HG03064 (cell line): Measurements from ENCODE around the gene MGP.

Experiments
- ATAC-seq: cut with Tn5 transposase; IDR thresholded peaks from one replicate; pipeline ENCODE4 v1.9.1; 2021; ENCODE audit warnings: low read depth; ENCODE audit not compliant: unreplicated experiment

MGP gene

DNA sequence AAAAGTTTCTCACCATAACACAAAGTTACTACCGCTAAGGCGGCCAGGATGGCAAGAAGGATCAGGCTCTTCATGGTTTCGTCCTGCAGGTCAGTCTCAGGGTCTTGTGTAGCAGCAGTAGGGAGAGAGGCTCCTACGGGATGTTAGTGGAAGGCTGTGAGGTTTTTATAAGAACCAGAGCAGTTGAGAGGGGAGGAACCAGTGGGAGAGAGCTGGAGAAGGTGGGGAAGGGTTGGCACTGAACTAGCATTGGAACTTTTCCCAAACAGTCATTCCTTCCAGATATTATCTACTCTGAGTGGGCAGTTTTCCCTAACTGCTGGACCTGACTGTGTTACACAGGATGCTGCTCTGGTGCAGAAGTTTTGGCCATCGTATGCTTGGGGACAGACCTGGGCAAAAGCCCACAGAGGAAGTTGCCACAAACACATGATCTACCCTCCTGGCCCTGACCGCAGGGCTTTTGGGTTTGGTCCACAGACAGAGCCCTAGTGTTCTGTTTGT lies at the start of gene MGP:
TSS of gene MGP (minus strand) at position 137 of the 504 bp plus-strand sequence. CDS start at position 74, 63 bp downstream.
- no peak for ATAC-seq

DNA sequence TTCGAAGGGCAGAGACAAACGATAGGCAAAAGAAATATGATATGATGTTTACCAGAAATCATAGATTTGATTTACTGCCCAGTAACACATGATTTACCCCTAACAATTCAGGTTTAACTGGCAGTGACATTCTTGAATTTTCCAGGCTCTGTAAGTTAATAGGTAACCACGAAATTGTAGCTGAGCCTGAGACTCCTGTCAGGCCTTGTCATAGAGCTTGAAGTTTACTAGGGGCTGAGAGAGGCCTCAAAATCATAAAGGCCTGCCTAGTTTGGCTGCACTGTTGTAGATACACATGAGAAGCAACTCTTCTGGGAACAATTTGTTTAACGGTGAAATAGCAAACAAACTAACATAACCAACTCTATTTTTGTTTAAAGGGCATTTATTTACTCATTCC lies 49.4 kb upstream of the MGP start:
- no peak for ATAC-seq

DNA sequence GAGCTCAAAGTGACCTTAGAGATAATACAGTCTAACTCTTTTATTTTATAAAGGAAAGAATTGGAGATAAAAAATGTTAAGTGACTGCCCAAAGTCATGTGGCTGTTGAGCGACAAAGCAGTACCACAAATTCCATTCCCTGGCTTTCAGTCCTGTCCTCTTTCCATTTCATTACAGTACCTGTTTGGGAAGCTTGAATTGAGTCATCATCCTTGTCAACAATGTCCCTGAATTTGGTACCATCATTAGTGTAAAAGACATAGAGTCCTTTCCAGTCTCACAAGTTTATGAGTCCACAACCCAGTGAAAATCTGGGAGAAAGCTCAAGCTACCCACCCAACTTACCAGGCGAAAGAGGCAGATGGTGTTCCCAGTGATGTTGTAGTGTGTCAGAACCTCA lies 48.9 kb upstream of the MGP start:
- ATAC-seq: no peak

DNA sequence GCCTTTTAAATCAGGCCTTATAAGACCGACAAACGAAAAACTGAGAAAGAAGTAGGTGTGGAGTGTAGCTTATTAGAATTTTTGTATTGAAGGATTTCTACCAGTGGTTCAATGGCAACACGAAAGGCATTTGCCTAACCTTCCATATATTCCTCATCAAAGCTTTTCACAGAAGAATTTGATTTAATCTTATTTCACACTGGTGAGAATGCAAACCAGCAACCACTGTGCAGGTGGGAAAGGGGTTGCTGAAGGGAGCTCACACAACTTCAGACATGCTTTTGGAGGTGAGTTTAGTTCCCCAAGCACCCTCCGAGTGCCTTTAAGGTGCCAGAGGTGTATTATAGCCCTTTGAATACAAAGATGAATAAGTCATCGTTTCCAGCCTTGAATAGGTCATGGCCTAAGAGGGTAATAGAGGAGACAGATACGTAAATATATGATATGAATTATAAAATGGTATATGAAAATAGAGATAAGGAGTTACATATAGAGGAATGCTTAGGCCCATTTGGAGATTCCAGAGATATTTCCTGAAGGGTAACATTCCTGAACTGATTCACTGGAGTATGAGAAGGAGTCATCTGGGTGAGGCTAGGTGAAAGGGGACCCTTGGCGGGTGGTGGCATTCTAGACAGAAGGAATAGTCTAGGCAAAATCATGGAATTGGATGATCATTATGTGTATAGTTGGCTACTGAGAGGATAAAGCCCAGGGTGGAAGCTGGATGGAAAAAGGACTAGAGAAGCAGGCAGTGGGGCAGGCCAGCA lies 46.3 kb upstream of the MGP start:
- no peak for ATAC-seq

DNA sequence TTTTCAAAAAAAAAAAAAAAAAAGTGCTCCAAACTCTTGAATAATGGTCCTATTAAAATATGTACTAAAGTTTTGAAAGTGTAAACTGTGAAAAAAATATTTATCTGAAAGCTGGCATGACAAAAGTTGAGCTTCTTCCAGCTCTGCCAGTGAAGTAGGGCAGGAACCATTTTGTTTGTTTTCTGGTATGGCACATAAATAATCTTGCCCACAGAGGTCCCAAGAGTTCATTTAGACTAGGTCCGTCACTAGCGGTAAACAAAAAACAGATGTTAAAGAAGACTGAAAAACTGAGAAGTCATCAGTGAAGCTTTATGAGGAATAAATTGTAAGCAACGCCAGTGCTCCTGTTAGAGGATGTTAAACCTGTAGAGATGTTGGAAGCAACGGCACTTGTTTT lies 45.7 kb upstream of the MGP start:
- ATAC-seq: no peak

DNA sequence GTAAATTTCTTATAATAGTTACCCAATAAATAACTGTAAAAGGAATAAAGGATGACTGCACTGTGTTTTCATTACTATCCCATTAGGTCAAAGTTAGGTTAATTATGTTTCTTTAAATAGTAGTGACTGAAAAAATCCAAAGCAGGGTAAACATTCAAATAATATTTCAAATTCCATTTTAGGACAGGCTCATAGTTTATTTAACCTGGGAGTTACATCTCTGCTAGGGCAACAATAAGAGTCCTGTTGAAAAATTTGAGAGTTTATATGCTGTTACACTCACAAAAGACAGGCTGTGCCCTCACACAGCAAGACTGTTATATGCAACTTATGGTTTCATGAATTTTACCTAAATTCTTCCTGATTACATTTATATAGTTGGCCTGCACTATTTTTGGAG lies 44.6 kb upstream of the MGP start:
- no peak for ATAC-seq

DNA sequence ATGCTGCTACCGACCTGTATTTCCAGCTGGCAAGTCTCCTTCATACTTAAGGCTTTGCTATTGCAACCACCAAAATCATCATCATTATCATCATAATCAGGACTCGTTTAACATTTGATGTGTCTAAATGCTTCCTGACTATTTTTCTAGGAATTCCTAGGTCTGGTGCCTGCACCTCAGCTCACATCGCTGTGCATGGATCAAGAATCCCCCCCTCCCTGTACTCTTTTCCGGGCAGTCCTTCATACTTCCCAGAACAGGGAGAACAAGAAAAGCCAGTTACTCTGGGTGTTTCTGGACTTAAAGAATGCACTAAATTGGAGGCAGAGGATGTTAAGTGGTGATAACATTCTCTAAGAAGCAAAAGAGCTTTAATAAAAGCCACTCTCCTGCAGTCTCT lies 43.3 kb upstream of the MGP start:
- no peak for ATAC-seq

DNA sequence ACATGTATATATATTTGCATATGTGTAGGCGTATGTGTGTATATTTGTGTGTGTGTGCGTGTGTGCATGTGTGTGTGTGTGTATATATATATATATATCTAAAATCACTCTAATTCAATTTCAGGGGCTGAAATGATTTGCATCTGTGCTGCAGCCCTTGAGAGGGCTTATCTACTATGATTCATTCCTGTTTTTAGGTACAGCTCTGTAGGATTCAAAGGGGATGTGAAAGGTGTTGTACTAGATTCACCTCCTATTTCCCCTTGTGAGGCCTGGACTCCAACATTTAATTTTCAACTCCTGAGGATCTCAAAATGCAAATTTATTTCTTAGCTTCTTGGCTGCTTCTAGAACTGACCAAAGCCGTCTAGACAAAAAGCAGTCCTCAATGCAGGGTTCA lies 41.6 kb upstream of the MGP start:
- ATAC-seq: no peak

DNA sequence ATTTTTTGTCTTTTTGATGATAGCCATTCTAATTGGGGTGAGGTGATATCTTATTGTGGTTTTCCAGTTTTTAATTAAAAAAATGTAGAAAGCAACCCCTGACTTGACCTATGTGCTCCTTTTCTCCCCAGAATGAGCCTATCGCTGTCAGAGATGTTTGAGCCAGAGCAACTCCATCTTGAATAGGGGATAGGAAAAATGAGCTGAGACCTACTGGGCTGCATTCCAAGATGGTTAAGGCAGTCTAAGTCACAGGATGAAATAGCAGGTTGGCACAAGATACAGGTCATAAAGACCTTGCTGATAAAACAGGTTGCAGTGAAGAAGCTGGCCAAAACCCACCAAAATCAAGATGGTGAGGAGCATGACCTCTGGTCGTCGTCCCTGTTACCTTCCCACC lies 38.9 kb upstream of the MGP start:
- no peak for ATAC-seq

DNA sequence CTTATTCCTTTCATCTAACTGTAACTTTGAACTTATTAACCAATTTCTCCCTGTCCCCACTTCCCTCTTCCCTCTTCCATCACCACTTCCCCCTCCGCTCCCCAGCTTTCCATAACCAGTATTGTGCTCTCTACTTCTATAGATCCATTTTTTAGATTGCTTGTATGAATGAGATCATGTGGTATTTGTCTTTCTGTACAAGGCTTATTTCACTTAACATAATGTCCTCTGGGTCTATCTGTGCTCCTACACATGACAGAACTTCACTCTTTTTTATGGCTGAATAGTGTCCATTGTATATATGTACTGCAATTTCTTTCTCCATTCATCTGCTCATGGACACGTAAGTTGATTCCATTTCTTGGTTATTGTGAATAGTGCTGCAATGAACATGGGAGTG lies 38.3 kb upstream of the MGP start:
- ATAC-seq: no peak

DNA sequence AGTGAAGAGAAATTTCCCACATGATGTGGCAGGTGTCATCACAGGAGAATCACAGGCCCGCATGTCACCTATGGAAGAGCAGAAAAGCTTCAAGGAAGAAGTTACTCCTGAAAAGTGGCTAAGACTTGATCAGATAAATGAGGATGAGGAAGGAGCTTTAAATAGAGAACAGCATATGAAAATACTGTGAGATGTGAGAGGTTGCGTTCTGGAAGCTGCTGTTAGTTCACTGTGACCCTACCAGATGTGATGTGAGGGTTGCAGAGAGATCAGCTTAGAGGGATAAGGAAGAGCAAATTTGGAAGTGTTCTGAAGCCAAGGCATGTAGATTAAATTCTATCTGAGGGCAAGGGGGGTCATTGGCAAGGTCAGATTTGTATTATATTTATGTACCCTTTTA lies 35.6 kb upstream of the MGP start:
- no peak for ATAC-seq

DNA sequence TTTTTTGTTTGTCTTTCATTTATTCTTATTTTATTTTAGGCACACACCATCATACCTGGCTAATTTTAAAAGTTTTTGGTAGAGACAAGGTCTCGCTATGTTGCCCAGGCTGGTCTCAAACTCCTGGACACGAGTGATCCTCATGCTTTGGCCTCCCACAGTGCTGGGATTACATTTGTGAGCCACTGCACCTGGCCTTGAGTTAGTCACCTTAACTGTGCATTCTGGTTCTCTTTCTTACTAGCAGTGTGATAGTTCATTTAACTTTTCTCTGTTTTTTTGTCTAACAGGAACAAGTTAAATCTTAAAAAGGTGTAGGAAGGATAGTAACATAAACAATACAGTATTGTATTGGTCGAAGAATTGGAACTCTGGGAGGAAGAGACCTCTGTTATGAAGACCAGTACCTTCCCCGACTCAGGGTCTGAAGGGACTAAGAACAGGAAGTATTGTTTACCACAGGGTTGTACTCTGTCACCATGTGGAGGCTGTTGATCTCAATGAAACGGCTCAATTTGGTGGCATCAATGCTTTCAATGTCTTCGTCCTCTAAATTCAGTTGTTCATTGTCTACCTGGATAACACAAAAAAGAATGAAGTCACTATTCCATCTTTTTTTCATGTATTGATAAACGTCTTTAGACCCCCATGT lies 34.9 kb upstream of the MGP start:
- ATAC-seq: no peak

DNA sequence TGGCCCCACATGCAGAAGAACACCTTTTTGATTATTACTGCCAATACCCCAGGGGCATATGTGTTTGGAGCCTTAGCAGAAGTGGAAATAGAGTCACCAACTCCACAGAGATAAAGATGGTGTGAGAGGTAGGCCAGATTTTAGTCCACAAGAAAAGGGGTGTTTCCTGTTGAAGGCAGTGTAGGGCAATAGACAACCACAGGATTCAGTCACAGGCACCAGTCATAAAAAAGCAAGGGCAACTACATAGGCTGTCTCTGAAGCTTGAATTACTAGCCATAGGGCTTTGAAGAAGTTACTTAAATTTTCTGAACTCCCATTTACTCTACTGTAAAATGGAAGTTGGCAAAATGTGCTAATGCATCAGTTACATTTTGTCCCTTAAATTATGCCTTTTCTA lies 33.8 kb upstream of the MGP start:
- ATAC-seq: no peak

DNA sequence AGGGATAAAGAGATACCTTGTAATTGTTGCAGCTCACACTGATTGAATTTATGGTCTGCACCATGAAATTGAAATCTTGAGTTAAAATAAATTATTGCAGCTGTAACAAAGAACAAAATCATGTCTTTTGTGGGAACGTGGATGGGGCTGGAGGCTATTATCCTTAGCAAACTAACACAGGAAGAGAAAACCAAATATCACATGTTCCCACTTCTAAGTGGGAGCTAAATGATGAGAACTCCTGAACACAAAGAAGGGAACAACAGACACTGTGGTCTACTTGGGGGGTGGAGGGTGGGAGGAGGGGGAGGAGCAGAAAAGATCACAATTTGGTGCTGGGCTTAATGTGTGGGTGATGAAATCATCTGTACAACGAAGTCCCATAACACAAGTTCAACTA lies 30.1 kb upstream of the MGP start:
- ATAC-seq: no peak

DNA sequence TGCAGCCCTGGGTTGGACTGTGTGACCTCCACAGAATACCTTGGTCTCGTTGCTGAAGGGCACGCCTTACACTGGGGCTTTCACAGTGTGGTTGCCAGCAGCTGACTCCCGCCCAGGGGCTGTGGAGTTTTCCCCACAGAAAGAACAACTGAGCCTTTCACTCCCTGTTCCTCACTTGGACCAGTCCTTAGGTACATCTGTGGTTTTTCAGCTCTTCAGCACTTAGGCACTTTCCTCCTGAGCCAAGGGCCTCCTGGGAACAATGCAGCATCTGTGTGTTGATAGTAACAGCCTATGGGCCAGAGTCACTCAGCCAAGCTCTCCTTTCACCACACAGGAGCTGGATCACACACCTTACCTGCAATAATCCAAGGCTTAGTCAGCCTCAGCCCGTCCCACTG lies 27.7 kb upstream of the MGP start:
- ATAC-seq: no peak

DNA sequence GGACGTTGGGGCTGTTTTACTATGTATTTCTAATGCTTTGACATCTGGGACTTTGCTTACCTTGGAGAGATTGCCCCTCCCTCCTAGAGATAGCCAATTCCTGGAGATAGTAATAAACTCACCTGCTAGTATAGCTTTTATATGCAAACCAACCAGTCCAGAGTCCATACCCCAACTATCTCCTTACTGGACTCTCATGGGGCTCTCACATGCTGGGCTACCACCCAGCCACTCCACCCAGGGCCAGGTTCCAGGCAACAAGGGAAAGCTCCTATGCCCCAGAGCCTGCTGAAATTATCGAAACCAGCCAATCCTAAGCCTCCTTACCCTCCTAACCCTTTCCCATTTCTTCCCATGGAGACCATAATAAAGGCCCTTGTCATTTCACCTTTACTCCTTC lies 25.5 kb upstream of the MGP start:
- ATAC-seq: no peak

DNA sequence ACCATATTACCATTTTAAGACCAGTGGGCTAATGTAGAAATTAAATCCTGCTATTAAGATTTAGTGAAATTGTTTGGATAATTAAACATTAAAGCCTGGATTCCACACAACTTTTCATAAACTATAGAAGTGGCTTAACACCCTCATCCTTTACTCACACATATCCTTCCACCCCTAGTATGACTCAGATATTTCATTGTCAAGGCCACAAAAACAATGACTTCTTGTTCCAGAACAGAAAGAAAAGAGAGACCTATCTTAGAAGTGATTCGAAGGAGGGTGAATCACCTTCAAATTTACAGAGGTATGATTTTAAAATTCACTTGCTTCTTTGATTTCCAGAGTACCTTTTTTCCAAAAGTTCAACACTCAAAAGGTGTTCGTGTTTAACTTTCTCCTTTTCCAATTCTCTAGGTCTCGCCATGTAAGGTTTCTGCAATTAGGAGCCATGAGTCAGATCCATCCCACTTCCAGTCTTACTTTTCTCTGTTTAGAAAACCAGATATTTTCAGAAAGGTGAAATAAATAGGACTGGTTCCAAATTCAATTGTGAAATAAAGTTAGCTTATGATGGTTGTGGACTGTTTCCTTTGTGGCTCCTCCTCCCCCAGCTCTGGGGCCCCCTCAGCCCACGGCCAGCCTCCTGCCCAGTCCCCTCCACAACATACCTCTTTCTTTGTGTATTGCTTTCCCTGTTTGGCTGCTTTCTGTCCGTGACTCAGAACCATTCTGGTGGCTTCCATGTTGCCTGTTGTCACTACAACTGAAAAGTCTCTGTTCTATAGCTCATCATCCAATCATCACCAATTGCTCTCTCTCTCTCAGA lies 24.6 kb upstream of the MGP start:
- no peak for ATAC-seq

DNA sequence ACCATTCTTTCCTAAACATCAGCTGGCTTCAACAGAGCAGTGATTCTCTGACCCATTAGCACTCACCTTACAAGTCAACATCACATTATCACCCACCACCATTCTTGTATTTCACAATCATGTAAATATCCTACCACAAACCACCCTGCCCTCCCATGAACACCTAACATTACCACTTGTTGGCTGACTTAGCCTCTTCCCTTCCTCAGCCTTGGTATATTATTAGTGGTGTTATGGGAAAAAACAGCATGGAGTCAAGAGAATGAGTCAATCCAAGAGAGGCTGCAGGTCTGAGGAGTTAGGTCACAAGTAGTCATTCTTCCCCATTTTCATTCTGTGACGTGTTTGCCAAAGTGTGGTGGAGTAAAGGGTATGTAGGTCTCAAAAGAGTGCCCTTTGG lies 22.3 kb upstream of the MGP start:
- no peak for ATAC-seq

DNA sequence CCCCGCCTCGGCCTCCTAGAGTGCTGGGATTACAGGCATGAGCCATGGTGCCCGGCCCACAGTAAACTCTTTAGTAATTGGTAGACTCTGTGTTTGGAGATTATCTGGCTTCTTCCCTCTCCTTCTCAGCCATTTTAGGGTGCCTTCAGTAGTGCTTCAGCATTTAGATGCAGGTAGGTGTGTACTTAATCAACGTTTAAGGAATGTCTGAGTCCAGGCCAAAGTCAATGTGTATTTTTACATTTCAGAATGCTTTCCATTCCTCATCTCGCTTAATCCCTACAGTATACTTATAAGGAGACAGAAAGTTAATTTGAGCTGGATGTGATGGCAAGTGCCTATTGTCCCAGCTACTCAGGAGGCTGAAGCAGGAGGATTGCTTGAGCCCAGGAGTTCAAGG lies 20.5 kb upstream of the MGP start:
- no peak for ATAC-seq

DNA sequence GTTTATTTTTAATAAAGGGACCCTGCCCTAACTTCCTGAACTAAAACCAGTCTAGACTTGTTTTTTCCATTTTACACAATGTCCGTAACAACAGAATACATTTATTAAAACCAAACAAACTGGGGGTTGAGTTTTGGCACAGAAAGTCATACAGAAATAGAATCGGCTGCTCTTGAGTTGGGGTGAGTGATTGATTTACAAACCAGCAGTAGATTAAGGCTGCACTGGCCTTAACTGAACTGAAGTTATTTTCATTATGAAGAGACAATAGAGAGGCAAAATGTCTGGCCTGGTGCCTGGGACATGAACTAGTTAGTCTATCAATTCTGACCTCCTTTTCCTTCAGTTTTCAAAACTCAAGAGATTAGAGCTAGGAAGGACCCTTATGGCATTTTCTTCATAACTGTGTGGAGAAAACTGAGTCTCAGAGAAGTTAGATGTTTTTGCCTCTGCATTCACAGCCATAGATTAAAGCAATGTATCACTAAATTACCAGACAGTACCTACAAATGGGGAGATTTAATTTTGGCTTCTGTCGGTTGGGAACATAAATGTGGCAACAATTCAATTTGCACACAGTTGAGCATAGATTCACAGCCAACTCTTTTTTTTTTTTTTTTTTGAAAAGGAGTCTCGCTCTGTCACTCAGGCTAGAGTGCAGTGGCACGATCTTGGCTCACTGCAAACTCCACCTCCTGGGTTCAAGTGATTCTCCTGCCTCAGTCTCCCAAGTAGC lies 19.8 kb upstream of the MGP start:
- ATAC-seq: no peak

DNA sequence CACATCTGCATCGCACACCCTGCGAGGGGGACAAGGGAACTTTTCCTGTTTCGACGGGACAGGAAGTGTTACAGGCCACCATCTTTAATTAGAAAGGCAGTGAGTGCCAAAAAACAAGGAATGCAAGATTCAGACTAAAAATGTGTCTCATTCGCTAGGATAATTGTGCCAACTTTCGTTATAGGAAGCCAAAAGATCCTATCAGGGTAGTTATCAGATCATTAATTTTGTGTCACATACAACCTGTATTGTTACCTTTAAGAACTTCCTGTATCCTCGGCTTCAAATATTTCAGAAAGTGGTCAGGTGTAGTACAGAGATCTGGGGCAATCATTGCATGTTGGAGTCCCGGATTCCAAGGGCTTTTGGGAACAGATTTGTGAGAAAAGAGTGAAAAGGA lies 19.2 kb upstream of the MGP start:
- ATAC-seq: no peak
